Measurements from ENCODE around the gene FOSB.

DNA sequence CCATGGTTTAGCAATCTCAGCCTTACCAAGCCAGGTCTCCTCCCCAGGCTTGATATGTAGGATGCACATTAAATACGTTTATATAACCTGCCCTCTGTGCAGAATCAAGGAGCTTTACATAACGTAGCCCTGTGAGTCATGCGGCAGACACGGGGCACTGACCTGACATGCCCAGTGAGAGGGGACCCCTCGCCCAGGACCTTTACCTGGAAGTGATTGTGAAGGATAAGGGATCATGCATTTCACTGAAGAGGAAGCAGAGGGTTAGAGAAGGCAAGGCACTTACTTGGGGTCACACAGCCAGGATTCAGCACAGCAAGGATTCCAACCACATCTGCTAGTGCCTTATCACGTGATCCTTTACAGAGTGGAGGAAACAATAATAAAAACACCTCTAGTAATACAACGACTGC, 18.9 kb upstream of the FOSB start:
- no peak for TF ChIP-seq EZH2 (IDR thresholded peaks at IDR 0.05)
- no peak for TF ChIP-seq POLR2AphosphoS5 (IDR thresholded peaks at IDR 0.05; ENCODE audit: borderline replicate concordance, low read depth, low read length)
